CD8-positive, alpha-beta memory T cell (primary cell): ENCODE data around the gene FAM222A. TPM values are rescaled to one million over a fixed set of nuclear protein-coding genes. Genes with fewer than 3 reads are reported as not detected.
A peak's percentile ranks its signal among the peaks of the same experiment; 100 is the strongest.

Experiments
- CTCF ChIA-PET: fragments of 350-600 bp; sonication (Branson Sonifier 250); formaldehyde crosslinking; loops from one replicate; lab custom pipeline; 2021; ENCODE audit warnings: antibody characterized with exemption; lab: Charles Lee
- POLR2A ChIA-PET: fragments of 350-600 bp; sonication (Branson Sonifier 250); formaldehyde crosslinking; loops from one replicate; lab custom pipeline; 2021; ENCODE audit warnings: antibody characterized with exemption; lab: Charles Lee
- DNase-seq, 5 donors: peaks; one replicate each; pipeline versions ENCODE4 v3.0.0 to v3.0.0-alpha.2; 2020 to 2022; ENCODE audit warnings: mixed read lengths in 1 of 5
- H3K27ac ChIP-seq: one replicate; pipeline ENCODE4 v1.7.0; 2013; ENCODE audit warnings: low read depth, mild to moderate bottlenecking, low read length, moderate library complexity
- H3K27me3 ChIP-seq: 2 replicates; pipeline ENCODE4 v1.7.0; 2013; ENCODE audit warnings: low read length, mild to moderate bottlenecking; ENCODE audit not compliant: insufficient read depth, poor library complexity, severe bottlenecking
- H3K36me3 ChIP-seq: 2 replicates; pipeline ENCODE4 v1.7.0; 2013; ENCODE audit warnings: mild to moderate bottlenecking, low read length, moderate library complexity; ENCODE audit not compliant: insufficient read depth
- H3K4me1 ChIP-seq: 2 replicates; pipeline ENCODE4 v1.7.0; 2013; ENCODE audit warnings: mild to moderate bottlenecking, low read length, moderate library complexity; ENCODE audit not compliant: insufficient read depth
- H3K4me3 ChIP-seq: 2 replicates; pipeline ENCODE4 v1.7.0; 2013; ENCODE audit warnings: mild to moderate bottlenecking, low read length
- H3K9me3 ChIP-seq: 2 replicates; pipeline ENCODE4 v1.7.0; 2013; ENCODE audit warnings: mild to moderate bottlenecking, low read length
- H3K27ac Mint-ChIP-seq, 8 donors: one replicate each; pipeline ENCODE4 v1.8.0; 2020 to 2021; ENCODE audit warnings: mixed read lengths in 8 of 8, mild to moderate bottlenecking in 6 of 8, inconsistent platforms in 3 of 8, moderate library complexity in 3 of 8
- H3K27me3 Mint-ChIP-seq, 2 donors: one replicate each; pipeline ENCODE4 v1.8.0; 2020 to 2021; ENCODE audit warnings: mixed read lengths in 2 of 2, mild to moderate bottlenecking in 1 of 2, moderate library complexity in 1 of 2
- H3K36me3 Mint-ChIP-seq, 3 donors: one replicate each; pipeline ENCODE4 v1.8.0; 2020 to 2021; ENCODE audit warnings: mixed read lengths in 3 of 3, inconsistent platforms in 1 of 3, mild to moderate bottlenecking in 1 of 3
- H3K4me1 Mint-ChIP-seq, 3 donors: one replicate each; pipeline ENCODE4 v1.8.0; 2020 to 2021; ENCODE audit warnings: mixed read lengths in 3 of 3, inconsistent platforms in 1 of 3, mild to moderate bottlenecking in 1 of 3
- H3K4me3 Mint-ChIP-seq, 7 donors: one replicate each; pipeline ENCODE4 v1.8.0; 2020 to 2021; ENCODE audit warnings: mixed read lengths in 7 of 7, mild to moderate bottlenecking in 6 of 7, moderate library complexity in 4 of 7, inconsistent platforms in 2 of 7
- H3K9me3 Mint-ChIP-seq, 5 donors: one replicate each; pipeline ENCODE4 v1.8.0; 2020 to 2022; ENCODE audit warnings: mixed read lengths in 5 of 5, mild to moderate bottlenecking in 3 of 5, moderate library complexity in 2 of 5, inconsistent platforms in 1 of 5
- polyA plus RNA-seq: library from polyadenylated mRNA; unstranded; fragments of 300-500 nt; fragmentation: Illumina TruSeq; gene quantifications from one replicate; pipeline ENCODE4 v1.2.3, GENCODE V29; 2021
- total RNA-seq, 2 experiments: library from RNA; stranded (reverse); gene quantifications; one replicate each; pipeline ENCODE4 v1.2.3, GENCODE V29; 2021

The FAM222A gene
- total RNA-seq (1 to 10 TPM; 2.0 to 3.0 TPM), polyA plus RNA-seq (0.32 TPM)

GRCh38 chr12:109713187-109714070 lies at the start of gene FAM222A:
Gene FAM222A, plus strand, starts transcription at chr12:109713825. Its CDS starts 30,322 bp downstream, at chr12:109744147.
- Histone ChIP-seq H3K9me3 (no peaks in the 10 kb centered on the region), H3K27me3 (peaks cover 7% of the 10 kb centered on the region), H3K36me3 (no peaks in the 10 kb centered on the region), H3K4me3 (peak within 1 kb of the TSS; percentile 41), H3K27ac (no peak within 1 kb of the TSS), H3K4me1 (peaks cover 8% of the 10 kb centered on the region)
- DNase-seq: peak; percentile 97 to 99 (median 98)
- H3K36me3 Mint-ChIP-seq: no peaks in the 10 kb centered on the region
- H3K4me3 Mint-ChIP-seq: peak within 1 kb of the TSS; percentile 63 to 91 (median 76)
- peak within 1 kb of the TSS in 3 of 8 donors; percentile 8 to 77 (median 24) for H3K27ac Mint-ChIP-seq
- H3K9me3 Mint-ChIP-seq: no peaks in the 10 kb centered on the region
- peaks cover 0 to 11% (median 0%) of the 10 kb centered on the region in 3 donors for H3K4me1 Mint-ChIP-seq
- POLR2A ChIA-PET: interaction anchor here (1.3 kb wide), 1 partner anchor 236 kb away, joined by 5 read pairs; the partner anchor contains the start of genes KCTD10 and UBE3B
- H3K27me3 Mint-ChIP-seq: peaks cover 5 to 40% of the 10 kb centered on the region in 2 donors
- CTCF ChIA-PET: interaction anchor here (1.8 kb wide), 1 partner anchor 116 kb away, joined by 6 read pairs; no protein-coding TSS in a partner anchor

DNA sequence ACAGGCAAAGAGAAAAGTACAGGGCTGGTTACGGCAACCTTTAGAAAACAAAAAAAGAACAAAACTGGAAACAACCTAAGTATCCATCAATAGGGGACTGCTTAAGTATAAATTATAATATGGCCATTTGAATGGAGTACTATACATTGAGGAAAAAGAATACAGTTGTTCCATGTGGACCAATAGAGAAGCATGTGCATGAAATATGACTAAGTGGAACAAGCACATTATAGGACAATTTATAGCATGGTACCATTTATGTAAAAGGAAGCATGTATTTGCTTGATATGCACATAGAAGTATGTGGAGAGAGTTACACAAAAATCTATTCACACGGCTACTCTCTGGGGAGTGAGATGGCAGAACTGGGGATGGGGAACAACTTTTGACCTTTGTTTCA lies 49.2 kb upstream of the FAM222A start:
- Histone ChIP-seq H3K9me3 (no peaks in the 10 kb centered on the region), H3K27me3 (peaks cover 4% of the 10 kb centered on the region), H3K36me3 (no peaks in the 10 kb centered on the region), H3K4me3 (no peak overlapping the region), H3K4me1 (no peaks in the 10 kb centered on the region), H3K27ac (no peak overlapping the region)
- DNase-seq: no peak
- H3K36me3 Mint-ChIP-seq: no peaks in the 10 kb centered on the region
- no peaks in the 10 kb centered on the region for H3K9me3 Mint-ChIP-seq
- H3K27me3 Mint-ChIP-seq: peaks cover 0 to 16% of the 10 kb centered on the region in 2 donors
- ChIA-PET CTCF (no interaction called here), POLR2A (no interaction called here)
- H3K4me1 Mint-ChIP-seq: no peaks in the 10 kb centered on the region
- H3K27ac Mint-ChIP-seq: no peak overlapping the region
- H3K4me3 Mint-ChIP-seq: no peak overlapping the region

- no peaks in the 10 kb centered on the region for H3K36me3 Mint-ChIP-seq
- H3K9me3 Mint-ChIP-seq: no peaks in the 10 kb centered on the region
- H3K4me1 ChIP-seq: no peaks in the 10 kb centered on the region
- H3K4me1 Mint-ChIP-seq: no peaks in the 10 kb centered on the region
- no peak overlapping the region for H3K4me3 Mint-ChIP-seq
- ChIA-PET CTCF (no interaction called here), POLR2A (no interaction called here)
- H3K27ac Mint-ChIP-seq: no peak overlapping the region
- H3K4me3 ChIP-seq: no peak overlapping the region
- peaks cover 2 to 23% of the 10 kb centered on the region in 2 donors for H3K27me3 Mint-ChIP-seq
- no peak overlapping the region for H3K27ac ChIP-seq
- no peaks in the 10 kb centered on the region for H3K36me3 ChIP-seq
- DNase-seq: no peak
- H3K27me3 ChIP-seq: peaks cover 4% of the 10 kb centered on the region
- no peaks in the 10 kb centered on the region for H3K9me3 ChIP-seq
These were observed 47.6 kb upstream of the FAM222A start for GRCh38 chr12:109666068-109666467.

DNA sequence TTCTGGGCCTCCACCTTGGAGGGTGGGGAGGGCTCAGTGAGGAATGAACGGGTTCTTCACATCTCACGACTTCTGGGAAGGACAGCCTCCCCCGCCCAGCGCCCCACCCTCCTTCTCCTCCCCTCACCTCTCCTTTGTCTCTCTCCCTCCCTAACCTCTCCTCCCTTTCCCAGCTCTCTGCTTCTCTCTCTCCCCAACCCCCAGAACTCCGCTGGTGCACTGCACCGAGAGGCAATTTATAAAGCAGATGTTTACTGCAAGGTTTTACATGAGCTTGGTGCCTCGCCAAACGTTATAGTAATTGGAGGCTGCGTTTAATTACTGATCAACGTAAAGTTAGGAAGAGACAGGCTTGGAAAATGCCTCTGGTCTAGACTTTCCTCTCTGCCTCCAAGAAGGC lies 42.9 kb upstream of the FAM222A start:
- Histone ChIP-seq H3K36me3 (no peaks in the 10 kb centered on the region), H3K27me3 (peaks cover 4% of the 10 kb centered on the region), H3K27ac (no peak overlapping the region), H3K4me1 (no peaks in the 10 kb centered on the region), H3K4me3 (no peak overlapping the region), H3K9me3 (no peaks in the 10 kb centered on the region)
- POLR2A ChIA-PET: no interaction called here
- no peaks in the 10 kb centered on the region for H3K4me1 Mint-ChIP-seq
- CTCF ChIA-PET: no interaction called here
- H3K9me3 Mint-ChIP-seq: no peaks in the 10 kb centered on the region
- H3K27me3 Mint-ChIP-seq: peaks cover 7 to 24% of the 10 kb centered on the region in 2 donors
- no peak for DNase-seq
- H3K27ac Mint-ChIP-seq: no peak overlapping the region
- no peak overlapping the region for H3K4me3 Mint-ChIP-seq
- no peaks in the 10 kb centered on the region for H3K36me3 Mint-ChIP-seq

GRCh38 chr12:109671502-109671901 lies 42.1 kb upstream of the FAM222A start:
- POLR2A ChIA-PET: no interaction called here
- H3K9me3 ChIP-seq: no peaks in the 10 kb centered on the region
- Mint-ChIP-seq H3K36me3 (no peaks in the 10 kb centered on the region), H3K27me3 (peaks cover 14 to 25% of the 10 kb centered on the region in 2 donors), H3K4me1 (no peaks in the 10 kb centered on the region), H3K9me3 (no peaks in the 10 kb centered on the region), H3K27ac (no peak overlapping the region), H3K4me3 (no peak overlapping the region)
- DNase-seq: no peak
- H3K4me3 ChIP-seq: no peak overlapping the region
- peaks cover 4% of the 10 kb centered on the region for H3K27me3 ChIP-seq
- no peaks in the 10 kb centered on the region for H3K36me3 ChIP-seq
- no peak overlapping the region for H3K27ac ChIP-seq
- CTCF ChIA-PET: no interaction called here
- H3K4me1 ChIP-seq: no peaks in the 10 kb centered on the region

GRCh38 chr12:109673379-109673778 lies 40.2 kb upstream of the FAM222A start:
- H3K4me1 ChIP-seq: no peaks in the 10 kb centered on the region
- Mint-ChIP-seq H3K9me3 (no peaks in the 10 kb centered on the region), H3K27me3 (peaks cover 14 to 27% of the 10 kb centered on the region in 2 donors)

DNA sequence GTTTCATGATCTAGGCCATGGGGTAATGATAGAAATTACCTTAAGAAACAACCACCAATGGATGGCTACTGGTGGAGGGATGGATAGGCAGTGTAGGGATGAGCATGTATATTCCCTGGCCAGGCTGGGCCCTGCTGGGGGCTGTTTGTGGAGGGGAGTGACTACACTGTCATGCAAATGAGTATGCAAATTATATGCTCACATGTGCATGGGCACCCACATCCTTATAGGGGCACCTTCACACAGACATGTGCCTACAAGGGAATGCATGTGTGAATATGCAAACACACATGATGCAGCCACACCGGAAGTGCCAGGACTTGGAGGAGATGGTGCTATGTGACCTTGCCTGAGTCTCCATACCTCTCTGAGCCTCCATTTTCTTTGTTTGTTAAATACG lies 39.7 kb upstream of the FAM222A start:
- Mint-ChIP-seq H3K9me3 (no peaks in the 10 kb centered on the region), H3K27ac (no peak overlapping the region), H3K4me1 (no peaks in the 10 kb centered on the region), H3K36me3 (no peaks in the 10 kb centered on the region), H3K27me3 (peaks cover 14 to 26% of the 10 kb centered on the region in 2 donors), H3K4me3 (no peak overlapping the region)
- no peaks in the 10 kb centered on the region for H3K36me3 ChIP-seq
- H3K4me1 ChIP-seq: no peaks in the 10 kb centered on the region
- no peak overlapping the region for H3K27ac ChIP-seq
- H3K9me3 ChIP-seq: no peaks in the 10 kb centered on the region
- no peak overlapping the region for H3K4me3 ChIP-seq
- no peak for DNase-seq
- CTCF ChIA-PET: no interaction called here
- POLR2A ChIA-PET: no interaction called here
- H3K27me3 ChIP-seq: no peaks in the 10 kb centered on the region

More at GRCh38 chr12:109673379-109673778, 40.2 kb upstream of the FAM222A start:
- POLR2A ChIA-PET: no interaction called here
- no peak for DNase-seq
- no peaks in the 10 kb centered on the region for H3K36me3 ChIP-seq
- H3K27ac Mint-ChIP-seq: no peak overlapping the region
- no peak overlapping the region for H3K27ac ChIP-seq
- H3K4me1 Mint-ChIP-seq: no peaks in the 10 kb centered on the region
- no peaks in the 10 kb centered on the region for H3K9me3 ChIP-seq
- CTCF ChIA-PET: no interaction called here
- no peaks in the 10 kb centered on the region for H3K27me3 ChIP-seq
- H3K4me3 Mint-ChIP-seq: no peak overlapping the region
- no peak overlapping the region for H3K4me3 ChIP-seq
- H3K36me3 Mint-ChIP-seq: no peaks in the 10 kb centered on the region

- Mint-ChIP-seq H3K36me3 (no peaks in the 10 kb centered on the region), H3K9me3 (no peaks in the 10 kb centered on the region), H3K4me1 (no peaks in the 10 kb centered on the region), H3K4me3 (no peak overlapping the region), H3K27ac (no peak overlapping the region), H3K27me3 (peaks cover 14 to 17% of the 10 kb centered on the region in 2 donors)
- CTCF ChIA-PET: no interaction called here
- H3K9me3 ChIP-seq: no peaks in the 10 kb centered on the region
- no peaks in the 10 kb centered on the region for H3K36me3 ChIP-seq
- no peaks in the 10 kb centered on the region for H3K4me1 ChIP-seq
- no peak overlapping the region for H3K27ac ChIP-seq
- H3K27me3 ChIP-seq: no peaks in the 10 kb centered on the region
- no peak for DNase-seq
- POLR2A ChIA-PET: no interaction called here
- H3K4me3 ChIP-seq: no peak overlapping the region
These were observed 38.2 kb upstream of the FAM222A start for GRCh38 chr12:109675411-109675810.
